ENCODE measurements around the gene OLIG2.

GRCh38 chr21:32976791-32977190, 48.9 kb upstream of the OLIG2 start:
- TF ChIP-seq EZH2phosphoT487 (IDR thresholded peaks at IDR 0.05; ENCODE audit: borderline replicate concordance, low read depth, low read length) (no peak), CTCF (conservative IDR thresholded peaks at IDR 0.05; ENCODE audit: low read length) (no peak)

Measured in OCI-LY7 (cell line).